ENCODE results near the gene SLC12A5.

- TF ChIP-seq EZH2 (IDR thresholded peaks at IDR 0.05; ENCODE audit: low read depth) (no peak), CTCF (conservative IDR thresholded peaks at IDR 0.05) (no peak)
Measured at GRCh38 chr20:46074006-46074405, 45.0 kb downstream of the SLC12A5 start.
